ENCODE measurements around the gene KANTR. TPM values are rescaled to one million over a fixed set of nuclear protein-coding genes. Genes with fewer than 3 reads are reported as not detected.

The KANTR gene
- total RNA-seq, 1 donor from 2014 or later: 10.5 TPM

DNA sequence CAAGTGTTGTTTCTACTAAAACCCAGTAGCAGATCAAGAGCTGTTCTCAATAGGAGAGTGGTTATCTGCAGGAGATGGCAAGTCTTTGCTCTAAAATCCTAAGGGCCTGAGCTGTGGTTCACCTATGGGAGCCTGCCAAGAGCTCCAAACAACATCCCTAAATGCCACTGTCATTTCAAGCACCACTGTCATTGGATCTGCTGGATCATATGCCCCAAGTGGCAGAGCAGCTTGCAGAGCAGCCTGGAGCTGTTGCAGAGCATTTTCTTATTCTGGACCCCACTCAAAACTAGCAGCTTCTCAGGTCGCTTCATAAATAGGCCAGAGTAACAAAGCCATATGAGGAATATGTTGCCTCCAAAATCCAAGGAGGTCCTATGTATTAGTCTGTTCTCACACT lies 59.6 kb downstream of the KANTR start:
- TF ChIP-seq, protein P1, sequence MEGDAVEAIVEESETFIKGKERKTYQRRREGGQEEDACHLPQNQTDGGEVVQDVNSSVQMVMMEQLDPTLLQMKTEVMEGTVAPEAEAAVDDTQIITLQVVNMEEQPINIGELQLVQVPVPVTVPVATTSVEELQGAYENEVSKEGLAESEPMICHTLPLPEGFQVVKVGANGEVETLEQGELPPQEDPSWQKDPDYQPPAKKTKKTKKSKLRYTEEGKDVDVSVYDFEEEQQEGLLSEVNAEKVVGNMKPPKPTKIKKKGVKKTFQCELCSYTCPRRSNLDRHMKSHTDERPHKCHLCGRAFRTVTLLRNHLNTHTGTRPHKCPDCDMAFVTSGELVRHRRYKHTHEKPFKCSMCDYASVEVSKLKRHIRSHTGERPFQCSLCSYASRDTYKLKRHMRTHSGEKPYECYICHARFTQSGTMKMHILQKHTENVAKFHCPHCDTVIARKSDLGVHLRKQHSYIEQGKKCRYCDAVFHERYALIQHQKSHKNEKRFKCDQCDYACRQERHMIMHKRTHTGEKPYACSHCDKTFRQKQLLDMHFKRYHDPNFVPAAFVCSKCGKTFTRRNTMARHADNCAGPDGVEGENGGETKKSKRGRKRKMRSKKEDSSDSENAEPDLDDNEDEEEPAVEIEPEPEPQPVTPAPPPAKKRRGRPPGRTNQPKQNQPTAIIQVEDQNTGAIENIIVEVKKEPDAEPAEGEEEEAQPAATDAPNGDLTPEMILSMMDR (IDR thresholded peaks at IDR 0.05; ENCODE audit: unreplicated experiment): no peak
- peaks cover 5% of the 10 kb centered on the region for H3K36me3 Mint-ChIP-seq (ENCODE audit: low read depth, unreplicated experiment)
- DNase-seq (ENCODE audit: low spot score): no peak
- H3K27ac Mint-ChIP-seq (ENCODE audit: unreplicated experiment): no peak overlapping the region
- H3K4me3 Mint-ChIP-seq (ENCODE audit: unreplicated experiment): no peak overlapping the region
- H3K27me3 Mint-ChIP-seq (ENCODE audit: unreplicated experiment): peaks cover 4% of the 10 kb centered on the region
- no peaks in the 10 kb centered on the region for H3K9me3 Mint-ChIP-seq (ENCODE audit: unreplicated experiment)
- peaks cover 4% of the 10 kb centered on the region for H3K4me1 Mint-ChIP-seq (ENCODE audit: unreplicated experiment)

DNA sequence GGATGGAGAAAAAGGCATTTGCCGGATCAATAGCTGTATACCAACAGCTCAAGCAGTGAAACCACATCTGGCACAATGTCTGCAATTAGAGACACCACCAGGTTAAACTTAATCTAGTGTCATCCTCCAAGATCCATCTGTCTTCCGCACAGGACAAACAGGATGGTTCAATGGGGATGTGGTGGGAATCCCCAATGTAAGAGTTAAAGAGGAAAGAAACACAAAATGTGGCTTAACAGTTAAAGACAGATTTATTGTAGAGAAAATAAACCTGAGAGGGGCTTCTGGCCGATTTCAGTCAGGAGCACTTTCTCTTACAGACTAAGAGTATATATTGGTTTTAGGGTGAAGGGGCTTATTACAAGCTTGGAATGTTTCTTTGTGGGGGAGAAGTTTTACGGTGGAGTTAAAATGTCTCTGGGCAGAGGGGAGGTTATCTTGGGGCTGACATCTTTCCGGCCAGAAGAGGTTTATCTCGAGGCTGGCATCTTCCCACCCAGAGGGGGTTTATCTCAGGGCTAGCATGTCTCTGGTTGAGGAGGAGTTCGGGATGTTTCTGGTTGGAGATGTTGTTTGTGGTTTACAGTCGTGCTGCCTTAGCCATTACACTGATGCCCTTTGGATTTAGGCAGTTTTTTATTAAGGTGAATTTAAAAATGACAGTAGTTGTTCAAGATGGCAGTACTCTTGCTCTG lies 61.7 kb downstream of the KANTR start:
- no peak overlapping the region for H3K27ac Mint-ChIP-seq (ENCODE audit: unreplicated experiment)
- H3K4me3 Mint-ChIP-seq (ENCODE audit: unreplicated experiment): no peak overlapping the region
- no peaks in the 10 kb centered on the region for H3K9me3 Mint-ChIP-seq (ENCODE audit: unreplicated experiment)
- no peak for DNase-seq (ENCODE audit: low spot score)
- H3K4me1 Mint-ChIP-seq (ENCODE audit: unreplicated experiment): peaks cover 4% of the 10 kb centered on the region
- TF ChIP-seq, protein P1 (IDR thresholded peaks at IDR 0.05; ENCODE audit: unreplicated experiment): no peak
- peaks cover 6% of the 10 kb centered on the region for H3K27me3 Mint-ChIP-seq (ENCODE audit: unreplicated experiment)
- peaks cover 5% of the 10 kb centered on the region for H3K36me3 Mint-ChIP-seq (ENCODE audit: low read depth, unreplicated experiment)

DNA sequence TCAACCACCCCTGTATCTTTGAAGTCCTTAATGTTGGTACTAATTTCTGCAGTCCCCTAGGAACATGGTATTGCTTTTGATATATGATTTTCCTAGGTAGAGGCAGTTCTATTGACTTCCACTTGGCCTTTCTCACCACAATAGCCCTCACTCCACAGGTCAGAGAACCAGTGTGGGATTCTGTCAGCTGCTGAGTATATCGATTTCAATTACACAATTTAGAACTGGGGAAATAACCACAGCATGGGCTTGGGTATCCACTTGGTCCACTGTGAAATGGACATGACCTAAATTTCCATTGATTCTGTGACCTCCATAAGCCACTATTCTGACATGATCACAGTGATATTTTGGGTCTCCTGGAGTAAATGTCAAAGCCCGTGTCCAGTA lies 62.3 kb downstream of the KANTR start:
- no peak for DNase-seq (ENCODE audit: low spot score)
- Mint-ChIP-seq H3K9me3 (ENCODE audit: unreplicated experiment) (no peaks in the 10 kb centered on the region), H3K4me3 (ENCODE audit: unreplicated experiment) (no peak overlapping the region), H3K36me3 (ENCODE audit: low read depth, unreplicated experiment) (peaks cover 5% of the 10 kb centered on the region), H3K27me3 (ENCODE audit: unreplicated experiment) (peaks cover 6% of the 10 kb centered on the region), H3K27ac (ENCODE audit: unreplicated experiment) (no peak overlapping the region), H3K4me1 (ENCODE audit: unreplicated experiment) (peaks cover 4% of the 10 kb centered on the region)
- TF ChIP-seq, protein P1 (IDR thresholded peaks at IDR 0.05; ENCODE audit: unreplicated experiment): no peak

DNA sequence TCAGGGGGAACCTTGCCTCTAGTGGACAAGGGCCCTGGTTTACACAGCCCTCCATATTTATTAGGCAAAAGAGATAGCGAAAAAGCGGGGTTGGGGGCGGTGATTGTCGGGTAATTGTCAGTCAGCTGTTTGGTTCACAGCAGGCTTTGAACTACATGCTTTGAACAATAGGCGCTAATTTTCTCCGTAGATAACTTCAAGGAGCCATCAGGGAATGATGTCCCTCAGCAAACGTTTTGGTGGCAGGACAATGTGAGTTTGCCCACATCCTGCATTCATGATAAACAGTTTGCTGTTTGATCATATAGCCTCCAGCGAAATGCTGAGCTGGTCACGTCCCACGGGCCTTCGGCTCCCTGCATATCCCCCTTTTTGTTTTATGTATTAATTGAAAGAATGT lies 65.2 kb downstream of the KANTR start:
- Mint-ChIP-seq H3K4me3 (ENCODE audit: unreplicated experiment) (no peak overlapping the region), H3K4me1 (ENCODE audit: unreplicated experiment) (peaks cover 4% of the 10 kb centered on the region), H3K9me3 (ENCODE audit: unreplicated experiment) (no peaks in the 10 kb centered on the region), H3K27me3 (ENCODE audit: unreplicated experiment) (peaks cover 6% of the 10 kb centered on the region), H3K36me3 (ENCODE audit: low read depth, unreplicated experiment) (no peaks in the 10 kb centered on the region), H3K27ac (ENCODE audit: unreplicated experiment) (no peak overlapping the region)
- TF ChIP-seq, protein P1 (IDR thresholded peaks at IDR 0.05; ENCODE audit: unreplicated experiment): no peak
- no peak for DNase-seq (ENCODE audit: low spot score)

DNA sequence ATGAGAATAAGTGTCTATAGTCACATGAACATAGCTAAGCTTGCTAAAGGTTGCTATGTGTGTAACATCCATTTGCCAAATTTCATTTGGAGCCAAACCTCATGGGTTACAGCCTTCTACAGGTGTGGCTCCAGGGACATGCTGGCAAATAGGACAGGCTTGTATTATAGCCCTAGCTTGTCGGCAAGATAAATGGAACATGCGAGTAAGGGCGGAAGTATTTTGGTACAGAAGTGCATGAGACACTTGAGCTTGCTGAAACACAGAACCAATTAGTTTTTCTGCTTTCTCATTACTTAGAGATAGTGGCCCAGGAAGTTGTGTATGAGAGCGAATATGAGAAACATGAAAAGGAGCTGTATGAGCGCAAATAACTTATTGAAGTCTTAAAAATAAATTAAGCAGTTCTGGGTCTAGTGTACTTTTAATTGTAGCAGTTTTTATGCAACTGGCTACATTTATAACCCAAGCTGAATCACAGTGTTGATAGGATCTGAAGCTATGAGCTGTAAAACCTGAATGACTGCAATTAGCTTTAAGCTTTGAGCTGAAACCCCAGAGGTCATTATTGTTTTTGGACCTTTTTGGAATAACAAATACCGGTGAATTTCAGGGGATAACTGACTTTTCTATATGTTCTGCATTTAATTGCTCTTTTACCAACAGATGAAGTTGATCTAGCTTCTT lies 66.5 kb downstream of the KANTR start:
- H3K27ac Mint-ChIP-seq (ENCODE audit: unreplicated experiment): no peak overlapping the region
- no peak overlapping the region for H3K4me3 Mint-ChIP-seq (ENCODE audit: unreplicated experiment)
- peaks cover 4% of the 10 kb centered on the region for H3K4me1 Mint-ChIP-seq (ENCODE audit: unreplicated experiment)
- DNase-seq (ENCODE audit: low spot score): no peak
- TF ChIP-seq, protein P1 (IDR thresholded peaks at IDR 0.05; ENCODE audit: unreplicated experiment): no peak
- H3K27me3 Mint-ChIP-seq (ENCODE audit: unreplicated experiment): peaks cover 6% of the 10 kb centered on the region
- H3K9me3 Mint-ChIP-seq (ENCODE audit: unreplicated experiment): no peaks in the 10 kb centered on the region
- H3K36me3 Mint-ChIP-seq (ENCODE audit: low read depth, unreplicated experiment): no peaks in the 10 kb centered on the region

Measured in endothelial cell (in vitro differentiated cells).